Amniotic epithelial cell (primary cell): ENCODE results near the gene HAGH.
"Not testable (repeated sequence)": the region's sequence is repeated elsewhere in the genome, so short reads cannot be mapped to it uniquely, and the experiment has no call there.

Experiments
- DNase-seq: peaks from one replicate; pipeline ENCODE4 v3.0.0-alpha.2; 2010; ENCODE audit warnings: low read depth

The HAGH gene

DNA sequence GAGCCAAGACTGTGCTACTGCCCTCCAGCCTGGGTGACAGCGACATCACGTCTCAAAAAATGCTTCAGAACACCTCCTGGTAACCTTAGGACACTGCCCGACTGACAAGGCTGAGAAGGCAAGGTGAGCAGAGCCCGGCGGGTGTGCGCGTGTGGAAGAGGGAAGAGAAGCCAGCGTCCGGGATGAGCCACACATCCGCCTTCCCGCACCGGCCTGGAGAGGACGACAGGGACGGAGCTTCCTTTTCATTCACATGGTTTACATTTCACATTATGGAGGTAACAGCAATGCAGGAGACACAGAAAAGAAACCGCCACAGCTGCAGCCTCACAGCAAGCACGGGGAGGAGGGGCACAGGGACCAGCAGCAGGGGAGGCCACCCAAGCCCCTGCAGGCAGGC lies 16.5 kb downstream of the HAGH start:
- no peak for DNase-seq

DNA sequence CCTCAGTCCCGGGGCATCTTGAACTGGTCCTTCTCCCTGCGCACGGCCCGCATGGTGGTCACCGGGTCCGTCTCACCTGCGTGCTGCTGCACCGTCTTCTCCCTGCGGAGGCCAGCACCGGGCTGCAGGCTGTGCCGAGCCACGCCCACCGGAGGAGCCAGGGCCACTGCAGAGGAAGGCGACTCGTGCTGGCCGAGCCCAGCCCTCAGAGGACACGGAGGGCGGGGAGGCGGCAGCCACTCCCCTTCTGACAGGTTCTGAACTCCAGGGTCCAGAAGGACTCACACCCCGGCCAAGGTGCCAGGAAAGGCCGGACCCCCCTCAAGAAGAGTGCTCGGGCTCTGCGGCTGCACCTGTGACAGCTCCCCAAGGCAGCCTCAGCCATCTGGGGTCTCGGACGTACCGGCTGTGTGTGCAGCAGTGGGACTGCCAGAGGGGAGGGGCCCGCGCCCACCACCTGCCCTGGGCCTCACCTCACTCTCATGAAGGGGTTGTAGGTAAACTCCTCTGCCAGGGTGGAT lies 17.3 kb downstream of the HAGH start:
- DNase-seq, result no peak

DNA sequence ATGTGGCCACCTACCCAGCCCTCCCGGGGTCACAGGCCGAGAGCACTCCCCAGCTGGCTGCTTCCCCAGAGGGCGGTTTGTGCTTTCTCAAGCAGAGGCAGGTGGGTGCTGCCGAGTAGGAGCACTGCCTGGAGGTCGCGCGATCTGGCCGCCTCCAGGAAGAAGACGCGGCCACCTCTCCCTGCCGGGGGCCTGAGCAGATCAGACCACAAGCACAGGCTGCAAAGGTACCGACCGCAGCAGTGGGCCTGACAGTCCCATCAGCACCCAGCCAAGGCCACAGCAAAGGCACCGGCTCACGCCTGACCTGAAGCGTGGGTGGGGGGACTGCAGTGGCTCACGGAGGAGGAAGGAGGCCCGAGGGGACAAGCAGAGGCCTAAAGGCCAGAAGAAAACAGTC lies 17.9 kb downstream of the HAGH start:
- DNase-seq, result no peak

DNA sequence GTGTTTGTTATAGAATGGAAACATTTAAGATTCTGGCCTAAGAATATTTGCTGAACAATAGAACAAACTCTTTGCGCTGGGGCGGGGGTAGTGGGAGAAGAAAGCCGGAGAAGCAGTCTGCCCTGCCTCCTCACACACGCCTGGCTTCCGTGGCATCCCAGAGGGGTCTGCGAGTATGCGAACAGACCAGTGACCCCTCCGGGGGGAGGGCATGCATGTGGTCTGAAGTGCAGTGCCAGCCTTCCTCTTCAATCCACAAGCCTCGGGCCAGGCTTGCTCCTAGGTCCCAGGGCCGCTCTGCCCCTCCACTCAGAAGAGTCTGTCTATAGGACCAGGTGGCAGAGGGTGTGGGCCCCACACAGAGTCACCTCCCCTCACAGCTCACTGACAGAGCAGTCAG lies 19.0 kb downstream of the HAGH start:
- no peak for DNase-seq

DNA sequence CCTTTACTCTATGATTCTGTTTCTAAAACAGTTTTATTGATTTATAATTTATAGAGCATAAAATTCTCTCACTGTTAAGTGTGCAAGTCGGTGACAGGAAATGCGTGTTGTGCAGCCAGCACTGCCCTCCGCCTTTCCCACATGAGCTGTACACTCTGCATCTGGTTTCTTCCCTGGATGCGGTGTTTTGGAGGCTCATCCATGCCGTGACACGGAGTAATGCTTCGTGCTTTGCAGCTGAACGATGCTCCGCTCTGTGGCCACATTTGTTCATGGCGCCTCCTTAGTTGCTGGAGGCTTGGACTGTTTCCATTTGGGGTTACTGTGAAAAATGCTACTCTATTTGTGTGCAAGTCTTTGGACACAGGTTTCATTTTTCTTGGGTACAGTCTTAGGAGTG lies 25.9 kb downstream of the HAGH start:
- no peak for DNase-seq

DNA sequence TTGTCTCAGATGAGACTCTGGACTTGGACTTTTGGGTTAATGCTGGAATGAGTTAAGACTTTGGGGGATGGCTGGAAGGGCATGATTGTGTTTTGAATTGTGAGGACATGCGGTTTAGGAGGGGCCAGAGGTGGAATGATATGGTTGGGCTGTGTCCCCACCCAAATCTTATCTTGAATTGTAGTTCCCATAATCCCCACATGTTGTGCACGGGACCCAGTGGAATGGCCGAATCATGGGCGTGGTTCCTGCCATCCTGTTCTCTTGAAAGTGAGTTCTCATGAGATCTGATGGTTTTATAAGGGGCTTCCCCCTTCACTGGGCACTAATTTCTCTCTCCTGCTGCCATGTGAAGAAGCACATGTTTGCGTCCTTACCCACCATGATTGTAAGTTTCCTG lies 27.4 kb downstream of the HAGH start:
- DNase-seq, result not testable (repeated sequence)

DNA sequence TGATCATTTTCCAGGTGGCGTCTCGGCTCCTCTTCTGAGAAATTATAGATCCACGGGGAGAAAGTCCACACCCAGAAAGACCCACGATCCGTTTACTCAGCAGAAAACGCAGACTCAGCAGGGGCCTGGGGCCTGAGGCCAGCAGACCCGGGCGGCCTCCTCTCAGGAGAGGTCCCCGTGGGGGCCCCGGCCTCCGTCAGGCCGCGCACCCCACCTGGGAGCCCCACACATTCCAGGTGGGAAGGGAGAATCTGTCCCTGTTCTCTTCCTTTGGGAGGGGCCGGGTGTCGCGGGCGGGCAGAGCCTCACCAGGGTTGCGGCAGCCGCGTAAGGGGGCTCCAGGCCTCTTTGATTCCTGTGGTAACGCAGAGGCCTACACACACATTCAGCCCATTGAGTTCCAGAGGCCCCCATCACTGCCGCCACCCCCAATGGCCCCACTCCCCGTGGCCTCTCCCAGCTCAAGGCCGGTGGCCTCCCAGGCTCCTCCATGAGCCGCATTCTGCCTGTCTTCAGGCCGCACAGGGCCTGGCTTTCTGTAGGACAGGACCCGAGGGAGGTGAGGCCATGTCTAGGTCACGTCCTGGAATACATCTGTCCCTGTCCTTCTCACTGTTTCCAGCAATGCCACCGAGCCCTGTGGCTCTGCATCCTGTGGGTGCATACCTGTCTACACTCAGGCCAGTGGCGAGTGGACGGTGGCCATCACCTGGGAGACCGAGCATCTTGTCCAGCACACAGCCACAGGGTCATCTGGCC lies 31.5 kb downstream of the HAGH start:
- DNase-seq, result no peak

DNA sequence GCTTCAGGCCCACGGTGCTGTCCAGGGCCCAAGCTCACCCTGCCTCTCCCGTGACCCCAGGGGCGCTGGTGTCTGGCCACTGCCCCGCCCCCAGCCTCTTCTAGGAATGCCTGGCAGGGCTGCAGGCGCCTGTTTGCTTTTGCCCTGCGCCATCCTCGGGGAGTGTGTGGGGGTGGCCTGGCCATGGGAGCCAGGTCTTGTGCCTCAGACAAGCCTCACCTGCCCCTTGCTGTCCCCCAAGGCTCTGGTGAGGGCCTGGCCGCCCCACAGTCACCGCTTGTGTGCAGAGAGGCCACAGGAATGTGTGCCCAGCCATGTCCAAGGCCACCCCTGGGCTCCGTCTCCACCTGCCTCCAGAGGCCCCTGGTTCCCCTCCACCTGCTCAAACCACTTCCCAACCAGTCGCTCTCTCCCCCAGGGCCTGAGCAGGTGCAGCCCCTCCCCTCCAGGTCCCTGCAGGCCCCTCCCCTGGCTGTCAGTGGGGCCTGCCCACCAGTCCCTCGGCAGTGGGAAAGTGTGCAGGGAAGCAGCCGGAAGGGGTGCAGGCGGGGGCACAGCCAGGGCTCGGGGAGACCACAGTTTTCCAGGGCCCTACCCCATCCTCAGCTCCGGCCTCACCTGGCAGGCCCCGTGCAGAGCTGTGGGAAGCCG lies 32.3 kb downstream of the HAGH start:
- no peak for DNase-seq

DNA sequence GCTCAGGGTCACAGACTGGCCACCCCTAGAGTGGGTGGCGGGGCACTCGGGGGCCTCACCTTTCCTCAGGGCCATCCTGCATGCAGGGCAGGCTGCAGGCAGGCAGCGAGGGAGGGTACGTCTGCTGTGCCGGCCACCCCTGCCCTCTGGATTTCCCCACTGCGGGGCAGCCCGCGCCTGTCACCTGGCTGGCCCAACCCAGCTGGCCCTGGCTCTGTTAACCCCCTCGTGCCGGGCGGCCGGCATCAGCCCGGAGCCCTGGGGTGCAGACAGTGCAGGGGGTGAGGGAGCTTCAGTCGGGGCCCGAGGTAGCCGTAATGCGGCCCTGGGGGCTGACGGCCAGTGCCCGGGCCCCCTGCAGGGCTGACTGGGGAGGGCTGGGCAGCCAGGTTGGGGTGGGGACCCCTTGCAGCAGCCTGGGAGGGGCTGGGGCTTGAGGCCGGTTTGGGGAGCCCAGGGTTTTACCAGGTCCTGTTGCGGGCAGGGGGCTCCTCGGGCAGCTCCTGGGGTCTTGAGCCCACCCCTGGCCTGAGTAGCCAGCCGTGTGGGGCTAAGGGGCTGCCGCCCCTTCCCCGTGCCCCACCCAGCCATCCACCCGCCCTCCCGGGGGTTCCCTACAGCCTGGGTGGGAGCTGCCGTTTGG lies 32.9 kb downstream of the HAGH start, which contains the start of gene IGFALS:
Gene IGFALS, minus strand, starts transcription at position 128 of the 643 bp plus-strand sequence. Its CDS starts 53 bp downstream, at position 75.
- no peak for DNase-seq

DNA sequence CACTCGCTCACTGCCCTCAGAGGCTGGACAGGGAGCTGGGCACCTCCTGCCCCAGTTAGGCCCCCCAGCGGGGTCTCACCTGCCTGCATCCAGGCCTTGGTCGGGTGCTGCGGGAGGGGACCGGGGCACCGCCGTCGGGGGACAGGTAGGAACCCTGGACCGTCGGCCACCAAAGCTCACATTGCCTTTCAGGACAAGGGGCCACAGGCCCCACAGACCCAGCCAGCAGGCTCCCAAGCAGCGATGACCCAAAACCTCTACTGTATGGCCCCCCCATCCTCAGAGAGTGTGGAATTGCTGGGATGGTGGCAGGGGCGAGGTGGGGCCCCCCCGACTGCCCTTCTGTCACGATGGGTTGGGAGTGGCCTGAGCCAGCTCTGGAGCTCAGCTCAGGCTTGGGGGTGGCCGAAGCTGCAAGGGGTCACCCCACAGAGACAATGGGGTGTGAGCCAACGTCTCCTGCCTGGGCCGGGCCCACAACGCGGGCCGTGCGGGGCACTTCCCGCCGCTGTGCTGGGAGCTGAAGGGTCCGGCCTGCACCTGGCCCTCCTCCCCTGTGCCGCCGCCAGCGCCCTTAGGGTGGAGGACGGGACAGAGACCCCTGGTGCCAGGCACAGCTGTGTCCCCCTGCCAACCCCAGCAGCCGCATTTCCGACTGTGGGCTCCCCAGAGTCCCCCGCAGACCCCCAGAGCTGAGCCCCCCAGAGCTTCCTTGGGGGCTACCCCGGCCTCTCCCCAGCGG lies 33.6 kb downstream of the HAGH start:
- no peak for DNase-seq

DNA sequence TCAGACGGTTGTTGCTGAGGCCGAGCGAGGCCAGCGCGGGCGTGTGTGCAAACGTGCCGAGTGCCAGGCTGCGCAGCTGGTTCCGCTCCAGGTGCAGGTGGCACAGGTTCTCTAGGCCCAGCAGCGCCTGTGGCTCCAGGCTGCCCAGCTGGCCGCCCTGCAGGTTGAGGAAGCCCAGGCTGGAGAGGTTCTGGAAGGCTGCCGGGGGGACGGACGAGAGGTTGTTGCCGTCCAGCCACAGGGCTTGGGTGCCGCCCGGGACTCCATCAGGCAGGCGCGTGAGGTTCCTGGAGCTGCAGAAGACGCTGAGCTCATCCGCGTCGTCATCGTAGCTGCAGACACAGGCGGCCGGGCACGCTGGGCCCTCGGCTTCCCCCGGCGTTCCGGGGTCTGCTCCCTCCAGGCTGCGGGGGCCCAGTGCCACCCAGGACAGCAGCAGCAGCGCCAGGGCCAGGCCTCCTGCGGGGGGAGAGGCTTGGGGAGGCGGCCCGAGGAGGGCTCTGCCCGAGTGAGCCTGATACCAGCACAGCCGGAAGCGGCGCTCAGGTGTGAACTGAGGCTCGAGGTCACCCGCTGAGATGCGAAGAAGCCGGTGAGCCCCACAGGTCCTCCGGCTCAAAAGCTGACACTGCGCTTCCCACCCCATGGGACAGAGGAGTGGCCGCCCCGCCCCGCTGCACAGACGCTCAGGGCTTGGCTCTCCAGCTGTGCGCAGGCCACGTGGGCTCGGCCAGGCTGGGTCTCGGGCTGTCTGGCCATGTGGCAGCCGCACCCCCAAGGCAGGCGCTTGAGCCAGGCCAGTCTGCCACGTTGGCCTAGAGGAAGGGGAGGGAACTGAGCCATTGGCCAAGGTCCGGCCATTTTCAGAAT lies 34.4 kb downstream of the HAGH start:
- DNase-seq, result no peak

DNA sequence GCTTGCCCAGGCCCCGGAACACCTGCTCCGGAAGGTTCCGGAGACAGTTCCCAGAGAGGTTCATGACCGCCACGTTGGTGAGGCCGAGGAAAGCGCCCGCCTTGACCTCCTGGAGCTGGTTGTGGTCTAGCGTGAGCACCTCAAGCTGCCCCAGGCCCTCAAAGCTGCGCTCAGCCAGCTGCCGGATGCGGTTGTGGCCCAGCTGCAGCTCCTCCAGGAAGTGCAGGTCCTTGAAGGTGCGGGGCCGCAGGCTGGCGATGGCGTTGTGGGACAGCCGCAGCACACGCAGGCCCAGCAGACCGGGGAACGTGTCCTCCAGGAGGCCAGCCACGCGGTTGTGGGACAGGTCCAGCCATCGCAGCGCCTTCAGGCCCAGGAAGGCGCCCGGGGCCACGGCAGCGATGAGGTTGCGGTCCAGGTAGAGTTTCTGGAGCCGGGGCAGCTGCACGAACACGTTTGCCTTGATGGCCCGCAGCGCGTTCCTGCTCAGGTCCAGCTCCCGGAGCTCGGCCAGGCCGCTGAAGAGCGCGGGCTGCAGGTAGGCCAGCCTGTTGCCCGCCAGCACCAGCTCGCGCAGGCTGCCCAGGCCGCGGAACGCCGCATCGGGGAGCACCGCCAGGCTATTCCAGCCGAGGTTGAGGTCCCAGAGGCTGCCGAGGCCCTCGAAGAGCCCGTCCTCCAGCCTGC lies 35.2 kb downstream of the HAGH start:
- DNase-seq, result no peak

DNA sequence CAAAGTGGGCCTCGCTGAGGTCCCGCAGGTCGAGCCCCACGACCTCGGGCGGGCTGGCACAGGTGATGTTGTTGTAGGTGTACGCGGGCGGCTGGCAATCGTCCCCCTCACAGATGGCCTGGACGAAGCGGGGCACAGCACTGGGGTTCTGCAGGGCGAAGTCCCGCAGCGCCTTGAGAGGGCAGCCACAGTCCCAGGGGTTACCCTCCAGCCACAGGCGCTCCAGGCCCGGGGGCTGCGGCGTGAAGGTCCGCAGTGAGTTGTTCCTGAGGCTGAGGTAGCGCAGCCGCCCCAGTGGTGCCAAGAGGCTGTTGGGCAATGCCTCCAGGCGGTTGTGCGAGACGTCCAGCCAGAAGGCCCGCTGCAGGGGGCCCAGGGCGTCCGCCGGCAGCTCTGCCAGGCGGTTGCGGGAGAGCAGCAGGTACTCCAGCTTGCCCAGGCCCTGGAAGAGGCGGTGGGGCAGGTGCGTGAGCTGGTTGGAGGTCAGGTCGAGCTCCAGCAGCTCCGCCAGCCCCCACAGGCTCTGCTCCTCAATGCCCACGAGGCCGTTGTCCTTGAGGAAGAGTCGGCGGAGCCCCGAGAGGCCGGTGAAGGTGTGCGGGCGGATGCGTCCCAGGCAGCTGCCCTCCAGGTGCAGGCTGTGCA lies 35.9 kb downstream of the HAGH start:
- DNase-seq, result no peak

DNA sequence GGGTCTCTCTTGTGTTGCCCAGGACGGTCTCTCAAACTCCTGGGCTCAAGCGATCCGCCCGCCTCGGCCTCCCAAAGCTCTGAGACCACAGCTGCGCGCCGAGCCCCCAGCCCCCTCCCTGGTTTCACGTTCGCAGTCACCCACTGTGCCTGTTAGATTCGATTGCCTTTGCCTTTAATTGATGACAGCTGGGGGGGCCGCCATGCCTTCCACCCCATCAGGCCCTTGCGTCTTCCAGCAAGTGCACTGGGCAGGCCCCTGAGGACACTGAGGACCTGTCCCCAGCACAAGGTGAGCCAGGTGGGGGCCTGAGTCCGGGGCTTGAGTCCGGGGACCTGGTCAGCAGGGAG lies 36.4 kb downstream of the HAGH start:
- DNase-seq, result no peak

DNA sequence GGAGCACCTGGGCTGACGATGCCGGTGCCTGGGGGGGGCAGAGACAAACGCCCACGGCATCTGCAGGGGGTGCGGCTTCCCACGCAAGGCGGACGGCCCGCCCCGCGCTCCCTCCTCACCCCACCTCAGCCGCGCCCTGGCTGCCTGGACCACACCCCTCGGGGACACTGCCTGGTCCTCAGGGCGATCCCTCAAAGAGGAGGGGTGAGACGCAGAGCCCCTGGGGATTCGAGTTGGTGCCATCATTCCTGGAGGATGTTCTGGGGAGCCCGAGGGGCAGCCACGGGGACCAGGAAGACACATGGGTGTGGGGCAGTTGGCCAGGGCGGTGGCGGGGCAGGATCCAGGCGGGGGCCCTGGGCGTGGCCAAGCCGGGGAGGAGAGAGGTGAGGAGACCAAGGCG lies 37.0 kb downstream of the HAGH start:
- DNase-seq, result no peak

DNA sequence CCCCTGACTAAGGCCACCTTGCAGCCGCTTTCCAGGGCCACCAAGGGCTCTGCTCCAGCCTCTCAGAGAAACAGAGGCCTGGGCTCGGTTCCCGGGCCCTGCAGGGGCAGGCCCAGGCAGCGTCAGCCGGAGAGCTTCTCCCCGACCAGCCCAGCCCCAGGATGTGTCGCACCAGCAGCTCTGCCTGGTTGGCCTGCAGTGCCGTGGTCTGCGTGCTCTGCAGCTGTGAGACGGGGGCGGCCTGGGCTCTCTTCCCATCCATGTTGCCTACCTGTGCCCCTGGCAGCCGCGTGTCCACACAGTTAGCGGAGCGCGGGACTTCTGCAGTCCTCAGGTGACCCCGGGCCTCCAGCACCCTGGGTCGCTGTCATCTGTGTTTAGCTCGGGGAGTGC lies 37.9 kb downstream of the HAGH start:
- DNase-seq, result no peak

DNA sequence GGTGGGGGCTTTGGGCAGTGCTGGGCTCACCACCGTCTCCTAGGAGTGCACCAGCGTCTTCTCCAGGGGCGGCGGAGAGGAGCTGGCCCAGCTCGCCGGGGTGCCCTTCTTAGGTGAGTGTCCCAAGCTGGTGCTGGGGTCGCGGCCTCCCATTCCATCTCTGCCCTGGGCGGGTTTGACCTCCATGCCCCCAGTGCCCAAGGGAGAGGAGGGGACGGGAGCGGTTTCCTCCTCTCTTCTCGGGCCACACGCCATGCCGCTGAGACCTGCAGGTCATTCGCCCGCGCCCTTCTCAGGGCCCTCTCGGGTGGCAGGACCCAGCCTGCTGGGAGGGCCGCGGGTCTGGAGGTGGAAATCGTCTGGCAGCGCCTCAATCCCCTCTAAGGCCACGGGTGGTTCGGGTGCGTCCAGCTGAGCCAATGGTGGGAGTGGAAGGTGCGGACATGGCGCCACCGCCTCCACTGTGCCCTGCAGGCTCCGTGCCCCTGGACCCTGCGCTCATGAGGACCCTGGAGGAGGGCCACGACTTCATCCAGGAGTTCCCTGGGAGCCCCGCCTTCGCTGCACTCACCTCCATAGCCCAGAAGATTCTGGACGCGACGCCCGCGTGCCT lies 38.4 kb downstream of the HAGH start:
- no peak for DNase-seq

DNA sequence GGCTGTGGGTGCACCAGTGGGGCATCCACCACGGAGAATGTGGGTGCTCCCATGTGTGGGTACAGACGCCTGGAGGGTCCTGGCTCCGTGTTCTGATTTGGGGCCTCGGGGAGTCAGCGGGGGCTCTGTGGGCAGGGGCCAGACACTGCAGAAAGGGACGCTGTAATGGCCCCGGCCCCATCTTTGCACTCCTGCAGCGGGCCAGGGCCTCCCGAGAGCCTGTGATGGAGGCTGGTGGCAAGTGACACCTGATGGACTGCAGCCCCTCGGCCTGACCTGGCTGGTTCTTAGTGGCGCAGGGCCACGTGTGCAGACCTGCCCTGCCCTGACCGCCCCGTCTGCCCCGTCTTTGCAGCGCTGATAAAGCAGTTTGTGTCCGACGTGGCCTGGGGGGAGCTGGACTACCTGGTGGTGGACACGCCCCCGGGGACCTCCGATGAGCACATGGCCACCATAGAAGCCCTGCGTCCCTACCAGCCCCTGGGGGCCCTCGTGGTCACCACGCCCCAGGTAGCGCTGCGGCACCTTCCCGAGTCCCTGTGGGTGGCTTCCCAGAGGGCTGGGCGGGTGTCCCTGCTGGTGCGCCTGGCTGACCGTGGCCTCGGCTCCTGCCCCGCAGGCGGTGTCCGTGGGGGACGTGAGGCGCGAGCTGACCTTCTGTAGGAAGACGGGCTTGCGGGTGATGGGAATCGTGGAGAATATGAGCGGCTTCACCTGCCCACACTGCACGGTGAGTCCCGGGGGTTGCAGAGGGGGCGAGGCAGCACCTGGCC lies 39.1 kb downstream of the HAGH start:
- DNase-seq, result no peak

DNA sequence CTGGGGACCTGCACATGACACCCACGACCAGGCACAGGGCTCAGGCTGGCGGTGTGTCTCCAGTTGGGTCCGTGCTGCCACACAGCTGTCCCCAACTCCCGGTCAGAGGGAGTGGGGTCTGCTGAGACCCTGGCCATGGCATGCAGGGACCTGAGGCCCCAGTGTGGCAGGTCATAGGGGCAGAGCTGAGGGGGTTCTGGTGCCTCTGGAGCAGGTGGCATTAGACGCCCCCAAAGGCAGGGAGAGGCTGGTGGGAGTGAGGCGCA lies 39.6 kb downstream of the HAGH start:
- DNase-seq, result no peak
